ENCODE results near the gene TNFAIP8L3. TPM values are rescaled to one million over a fixed set of nuclear protein-coding genes. Genes with fewer than 3 reads are reported as not detected.

The TNFAIP8L3 gene
- total and polyA plus RNA-seq, 9 of the 15 experiments (the other 6 are each of a cell fraction or from before 2014, with no cell fraction given): 0.13 TPM; not detected in 8

DNA sequence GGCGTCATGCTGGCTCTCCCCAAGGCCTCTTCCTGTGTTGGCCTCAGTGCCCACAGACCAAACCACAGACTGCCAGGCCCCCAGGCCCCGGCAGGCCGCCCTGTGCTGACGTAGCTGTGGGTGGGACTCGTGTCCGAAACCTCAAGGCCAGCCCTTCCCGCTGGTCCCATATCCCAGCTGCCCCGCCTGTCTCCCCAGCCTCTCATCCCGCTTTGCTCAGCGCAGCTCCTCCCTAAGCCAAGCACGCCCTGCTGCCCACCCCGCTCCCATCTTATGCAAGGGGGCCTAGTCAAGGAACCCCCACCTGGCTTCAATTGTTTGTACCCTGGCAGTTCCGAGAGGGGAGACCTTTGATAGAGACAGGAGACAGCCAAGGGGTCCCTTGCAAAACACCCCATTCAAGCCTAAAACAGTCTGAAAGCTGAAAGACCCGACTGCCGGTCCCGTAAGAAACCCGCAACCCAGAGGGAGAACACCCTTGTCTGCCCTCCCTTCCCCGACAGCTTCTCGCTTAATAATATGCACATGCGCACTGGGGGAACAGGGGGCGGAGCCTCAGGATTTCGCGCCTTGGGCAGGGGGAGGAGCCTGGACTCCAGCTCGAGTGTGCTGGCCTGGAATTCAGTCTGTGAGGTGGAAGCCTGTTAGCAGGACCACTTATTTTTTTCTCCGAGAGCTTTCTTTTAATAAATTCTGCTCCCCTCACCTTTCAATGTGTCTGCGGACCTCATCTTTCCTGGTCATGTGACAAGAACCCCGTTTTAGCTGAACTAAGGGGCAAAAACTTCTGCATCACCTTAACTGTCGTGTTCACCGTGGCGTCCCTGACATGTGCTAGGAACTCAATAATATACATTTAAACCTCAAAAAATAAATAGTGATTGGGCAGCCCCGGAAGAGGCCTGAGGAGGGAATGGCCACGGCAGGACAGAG, 17.2 kb downstream of the TNFAIP8L3 start (continued):
- TF ChIP-seq, protein P1, sequence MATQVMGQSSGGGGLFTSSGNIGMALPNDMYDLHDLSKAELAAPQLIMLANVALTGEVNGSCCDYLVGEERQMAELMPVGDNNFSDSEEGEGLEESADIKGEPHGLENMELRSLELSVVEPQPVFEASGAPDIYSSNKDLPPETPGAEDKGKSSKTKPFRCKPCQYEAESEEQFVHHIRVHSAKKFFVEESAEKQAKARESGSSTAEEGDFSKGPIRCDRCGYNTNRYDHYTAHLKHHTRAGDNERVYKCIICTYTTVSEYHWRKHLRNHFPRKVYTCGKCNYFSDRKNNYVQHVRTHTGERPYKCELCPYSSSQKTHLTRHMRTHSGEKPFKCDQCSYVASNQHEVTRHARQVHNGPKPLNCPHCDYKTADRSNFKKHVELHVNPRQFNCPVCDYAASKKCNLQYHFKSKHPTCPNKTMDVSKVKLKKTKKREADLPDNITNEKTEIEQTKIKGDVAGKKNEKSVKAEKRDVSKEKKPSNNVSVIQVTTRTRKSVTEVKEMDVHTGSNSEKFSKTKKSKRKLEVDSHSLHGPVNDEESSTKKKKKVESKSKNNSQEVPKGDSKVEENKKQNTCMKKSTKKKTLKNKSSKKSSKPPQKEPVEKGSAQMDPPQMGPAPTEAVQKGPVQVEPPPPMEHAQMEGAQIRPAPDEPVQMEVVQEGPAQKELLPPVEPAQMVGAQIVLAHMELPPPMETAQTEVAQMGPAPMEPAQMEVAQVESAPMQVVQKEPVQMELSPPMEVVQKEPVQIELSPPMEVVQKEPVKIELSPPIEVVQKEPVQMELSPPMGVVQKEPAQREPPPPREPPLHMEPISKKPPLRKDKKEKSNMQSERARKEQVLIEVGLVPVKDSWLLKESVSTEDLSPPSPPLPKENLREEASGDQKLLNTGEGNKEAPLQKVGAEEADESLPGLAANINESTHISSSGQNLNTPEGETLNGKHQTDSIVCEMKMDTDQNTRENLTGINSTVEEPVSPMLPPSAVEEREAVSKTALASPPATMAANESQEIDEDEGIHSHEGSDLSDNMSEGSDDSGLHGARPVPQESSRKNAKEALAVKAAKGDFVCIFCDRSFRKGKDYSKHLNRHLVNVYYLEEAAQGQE (IDR thresholded peaks at IDR 0.05; ENCODE audit: borderline replicate concordance): no peak
- TF ChIP-seq, protein P1 (CRISPR knock-in tag; IDR thresholded peaks at IDR 0.05; ENCODE audit: low read depth): no peak
- no peak for TF ChIP-seq HNRNPK (IDR thresholded peaks at IDR 0.05; ENCODE audit: low read depth, low read length, poor library complexity, severe bottlenecking)
- TF ChIP-seq, protein P2, sequence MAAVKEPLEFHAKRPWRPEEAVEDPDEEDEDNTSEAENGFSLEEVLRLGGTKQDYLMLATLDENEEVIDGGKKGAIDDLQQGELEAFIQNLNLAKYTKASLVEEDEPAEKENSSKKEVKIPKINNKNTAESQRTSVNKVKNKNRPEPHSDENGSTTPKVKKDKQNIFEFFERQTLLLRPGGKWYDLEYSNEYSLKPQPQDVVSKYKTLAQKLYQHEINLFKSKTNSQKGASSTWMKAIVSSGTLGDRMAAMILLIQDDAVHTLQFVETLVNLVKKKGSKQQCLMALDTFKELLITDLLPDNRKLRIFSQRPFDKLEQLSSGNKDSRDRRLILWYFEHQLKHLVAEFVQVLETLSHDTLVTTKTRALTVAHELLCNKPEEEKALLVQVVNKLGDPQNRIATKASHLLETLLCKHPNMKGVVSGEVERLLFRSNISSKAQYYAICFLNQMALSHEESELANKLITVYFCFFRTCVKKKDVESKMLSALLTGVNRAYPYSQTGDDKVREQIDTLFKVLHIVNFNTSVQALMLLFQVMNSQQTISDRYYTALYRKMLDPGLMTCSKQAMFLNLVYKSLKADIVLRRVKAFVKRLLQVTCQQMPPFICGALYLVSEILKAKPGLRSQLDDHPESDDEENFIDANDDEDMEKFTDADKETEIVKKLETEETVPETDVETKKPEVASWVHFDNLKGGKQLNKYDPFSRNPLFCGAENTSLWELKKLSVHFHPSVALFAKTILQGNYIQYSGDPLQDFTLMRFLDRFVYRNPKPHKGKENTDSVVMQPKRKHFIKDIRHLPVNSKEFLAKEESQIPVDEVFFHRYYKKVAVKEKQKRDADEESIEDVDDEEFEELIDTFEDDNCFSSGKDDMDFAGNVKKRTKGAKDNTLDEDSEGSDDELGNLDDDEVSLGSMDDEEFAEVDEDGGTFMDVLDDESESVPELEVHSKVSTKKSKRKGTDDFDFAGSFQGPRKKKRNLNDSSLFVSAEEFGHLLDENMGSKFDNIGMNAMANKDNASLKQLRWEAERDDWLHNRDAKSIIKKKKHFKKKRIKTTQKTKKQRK (IDR thresholded peaks at IDR 0.05; ENCODE audit: borderline replicate concordance, low read depth, low read length): no peak
- no peak for TF ChIP-seq NELFE (IDR thresholded peaks at IDR 0.05; ENCODE audit: insufficient read depth, insufficient read length)
- no peak for TF ChIP-seq EP300 (IDR thresholded peaks at IDR 0.05; ENCODE audit: low read length)
- no peak for TF ChIP-seq PRMT5 (CRISPR knock-in tag; IDR thresholded peaks at IDR 0.05)
- TF ChIP-seq, protein P3, sequence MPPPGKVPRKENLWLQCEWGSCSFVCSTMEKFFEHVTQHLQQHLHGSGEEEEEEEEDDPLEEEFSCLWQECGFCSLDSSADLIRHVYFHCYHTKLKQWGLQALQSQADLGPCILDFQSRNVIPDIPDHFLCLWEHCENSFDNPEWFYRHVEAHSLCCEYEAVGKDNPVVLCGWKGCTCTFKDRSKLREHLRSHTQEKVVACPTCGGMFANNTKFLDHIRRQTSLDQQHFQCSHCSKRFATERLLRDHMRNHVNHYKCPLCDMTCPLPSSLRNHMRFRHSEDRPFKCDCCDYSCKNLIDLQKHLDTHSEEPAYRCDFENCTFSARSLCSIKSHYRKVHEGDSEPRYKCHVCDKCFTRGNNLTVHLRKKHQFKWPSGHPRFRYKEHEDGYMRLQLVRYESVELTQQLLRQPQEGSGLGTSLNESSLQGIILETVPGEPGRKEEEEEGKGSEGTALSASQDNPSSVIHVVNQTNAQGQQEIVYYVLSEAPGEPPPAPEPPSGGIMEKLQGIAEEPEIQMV (tag; conservative IDR thresholded peaks at IDR 0.05; ENCODE audit: low read depth): no peak
- TF ChIP-seq TAF9B (IDR thresholded peaks at IDR 0.05; ENCODE audit: partially characterized antibody): no peak
- TF ChIP-seq ZNF274 (IDR thresholded peaks at IDR 0.05; ENCODE audit: borderline replicate concordance, low read depth, low read length): no peak
- TF ChIP-seq NRF1 (conservative IDR thresholded peaks at IDR 0.05 in 1 of 2, IDR thresholded peaks at IDR 0.05 in 1 of 2): peak; percentile 83 to 85
- TF ChIP-seq SREBF1 (IDR thresholded peaks at IDR 0.05; ENCODE audit: borderline replicate concordance, low read depth, low read length): no peak
- TF ChIP-seq HDAC6 (IDR thresholded peaks at IDR 0.05; ENCODE audit: low read depth, low read length): no peak

All from K562 (cell line).